HuH-7.5 (cell line): ENCODE results near the gene SRPK2.

Experiments
- DNase-seq: peaks from one replicate; pipeline ENCODE4 v3.0.0; 2011; ENCODE audit warnings: low spot score

The SRPK2 gene

DNA sequence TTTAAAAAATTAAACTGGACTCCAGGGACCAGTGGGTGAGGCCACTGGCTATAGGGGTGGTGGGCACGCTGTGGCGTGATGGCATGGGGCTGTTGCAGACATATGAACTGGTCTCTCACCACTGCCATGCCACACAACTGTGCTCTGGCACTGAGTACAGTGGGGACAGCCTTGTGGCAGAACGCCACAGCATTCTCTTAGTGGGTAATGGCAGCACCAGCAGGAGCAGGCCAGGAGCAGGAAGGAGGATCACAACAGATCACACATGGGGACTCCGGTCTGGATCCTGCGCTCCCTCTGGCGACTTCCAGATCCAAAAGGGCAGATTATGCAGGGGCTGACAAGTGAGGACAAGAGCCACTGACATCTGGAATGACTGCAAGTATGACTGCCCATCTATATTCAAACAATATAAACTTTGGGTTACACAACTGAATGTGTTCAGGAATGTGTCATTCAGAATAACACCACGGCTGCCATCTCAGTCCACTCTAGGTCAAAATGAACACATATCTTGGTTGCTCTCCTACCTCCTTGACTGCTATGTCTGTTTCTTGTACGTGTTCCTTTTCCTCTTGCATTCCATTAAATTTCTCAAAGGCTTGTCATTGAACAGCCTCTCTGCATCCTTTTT, 198.7 kb downstream of the SRPK2 start:
- no peak for DNase-seq

DNA sequence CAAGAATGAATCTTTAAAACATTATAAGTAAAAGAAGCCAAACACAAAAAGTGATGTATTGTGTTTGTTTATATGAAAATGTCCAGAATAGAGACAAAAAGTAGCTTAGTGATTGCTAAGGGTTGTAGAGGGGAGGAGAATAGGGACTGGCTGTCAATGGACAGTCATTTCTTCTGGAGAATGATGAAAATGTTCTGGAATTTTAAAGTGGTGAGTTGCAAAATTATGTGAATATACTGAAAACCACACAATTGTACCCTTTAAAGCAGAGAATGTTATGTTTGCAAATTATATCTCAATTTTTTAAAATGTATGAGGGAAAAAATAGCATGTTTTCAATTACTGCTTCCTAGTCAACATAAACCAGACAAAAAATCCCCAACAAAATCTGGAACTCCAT, 200.5 kb downstream of the SRPK2 start:
- no peak for DNase-seq

DNA sequence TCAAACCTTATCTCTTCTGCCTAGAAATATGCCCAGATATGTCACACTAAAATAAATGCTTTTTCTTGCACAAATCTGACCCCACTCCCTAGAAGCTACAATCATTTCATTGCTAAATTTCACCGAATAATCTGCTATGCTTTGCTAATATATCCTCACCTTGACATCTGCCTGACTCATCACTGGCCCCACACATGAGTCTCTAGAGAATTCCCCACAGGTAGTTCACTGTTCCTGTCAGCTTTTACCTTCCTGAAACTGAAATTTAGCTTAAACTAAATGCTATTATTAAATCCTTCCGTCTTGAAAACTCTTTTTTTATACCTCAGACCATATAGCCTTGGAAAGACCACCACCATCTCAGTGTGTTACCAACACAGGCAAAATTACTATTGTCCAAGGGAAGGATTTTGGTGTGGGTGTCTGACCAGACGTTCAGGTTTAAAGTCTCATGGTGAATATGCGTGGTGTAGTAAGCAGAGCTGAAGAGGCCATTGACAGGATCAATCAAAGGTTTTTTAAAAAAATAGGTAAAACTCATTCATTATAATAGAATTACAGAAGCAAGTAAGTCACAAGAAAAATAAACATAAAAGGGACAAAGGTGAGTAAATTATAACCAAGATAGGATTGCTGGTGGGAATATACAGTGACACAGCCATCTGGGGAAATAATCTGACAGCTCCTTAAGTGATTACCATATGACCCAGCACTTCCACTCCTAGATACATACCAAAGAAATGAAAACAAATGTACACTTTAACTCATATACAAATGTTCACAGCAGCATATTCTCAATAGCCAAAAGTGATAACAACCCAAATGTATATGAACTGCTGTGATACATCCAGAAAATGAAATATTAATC, 201.2 kb downstream of the SRPK2 start:
- DNase-seq: no peak

DNA sequence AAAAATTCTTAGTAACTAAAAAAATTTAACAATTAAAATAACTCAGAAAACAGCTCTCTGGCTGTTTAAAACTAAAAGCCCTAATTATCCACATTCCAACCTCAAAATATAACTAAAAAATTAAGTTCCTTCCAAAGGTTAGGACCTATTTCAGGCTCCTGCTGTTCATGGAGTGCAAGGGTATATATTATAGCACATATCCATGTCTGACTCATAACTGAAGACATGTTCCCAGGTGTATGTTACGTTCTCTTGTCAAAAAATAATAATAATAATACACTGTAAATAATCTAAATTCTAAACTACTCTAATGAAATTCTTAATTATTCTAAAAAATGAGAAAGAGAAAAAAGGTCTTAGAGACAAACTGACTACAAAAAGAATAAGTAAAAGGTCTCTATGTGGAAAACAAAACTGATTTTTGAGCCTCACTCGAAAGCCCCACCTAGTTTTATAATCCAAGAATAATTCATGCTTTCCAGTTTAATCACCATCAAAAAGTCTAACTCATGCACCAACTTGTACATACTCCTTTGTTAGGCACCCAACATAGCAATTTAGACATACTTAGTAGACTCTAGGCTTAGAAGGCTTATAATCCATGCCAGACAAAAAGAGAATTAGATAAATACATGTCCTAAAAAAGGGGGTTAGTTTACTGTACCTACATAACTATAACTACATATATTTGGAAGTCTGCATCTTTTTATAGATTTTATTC, 203.3 kb downstream of the SRPK2 start:
- no peak for DNase-seq

DNA sequence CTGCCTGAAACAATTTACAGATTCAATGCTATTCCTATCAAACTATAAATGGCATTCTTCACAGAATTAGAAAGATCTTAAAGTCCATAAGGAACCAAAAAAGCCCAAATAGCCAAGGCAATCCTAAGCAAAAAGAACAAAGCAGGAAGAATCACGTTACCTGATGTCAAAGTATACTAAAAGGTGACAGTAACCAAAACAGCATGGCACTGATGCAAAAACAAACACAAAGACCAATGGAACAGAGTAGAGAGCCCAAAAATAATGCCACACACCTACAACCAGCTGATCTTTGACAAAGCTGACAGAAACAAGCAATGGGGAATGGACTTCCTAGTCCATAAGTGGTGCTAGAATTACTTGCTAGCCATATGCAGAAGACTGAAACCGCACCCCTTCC, 208.7 kb downstream of the SRPK2 start:
- no peak for DNase-seq

DNA sequence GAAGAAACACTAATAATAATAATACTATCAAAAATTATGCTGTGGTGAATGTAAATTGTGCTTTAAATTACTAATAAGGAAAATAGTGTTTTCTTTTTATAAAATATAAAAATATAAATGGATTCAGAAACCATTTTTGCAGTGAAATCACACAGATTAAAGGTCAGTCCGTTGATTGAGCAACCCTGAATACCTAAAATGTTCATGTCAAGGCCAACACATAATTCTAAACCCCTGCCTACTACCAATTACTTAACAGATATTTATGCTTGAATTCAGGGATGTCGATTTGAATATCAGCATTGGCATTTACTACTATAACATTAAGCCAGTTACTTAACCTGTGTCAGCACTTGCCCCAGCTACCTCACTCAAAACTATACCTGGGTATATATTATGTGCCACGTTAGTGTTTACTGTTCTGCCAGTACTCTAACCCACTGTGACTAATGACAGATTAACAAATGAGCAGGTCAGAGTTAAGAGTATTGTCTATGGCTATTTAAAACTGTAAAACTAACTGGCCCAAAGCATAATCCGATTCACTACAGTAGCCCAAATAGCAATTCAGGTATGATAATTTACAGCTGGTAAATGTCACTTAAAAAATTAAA, 209.7 kb downstream of the SRPK2 start:
- no peak for DNase-seq

DNA sequence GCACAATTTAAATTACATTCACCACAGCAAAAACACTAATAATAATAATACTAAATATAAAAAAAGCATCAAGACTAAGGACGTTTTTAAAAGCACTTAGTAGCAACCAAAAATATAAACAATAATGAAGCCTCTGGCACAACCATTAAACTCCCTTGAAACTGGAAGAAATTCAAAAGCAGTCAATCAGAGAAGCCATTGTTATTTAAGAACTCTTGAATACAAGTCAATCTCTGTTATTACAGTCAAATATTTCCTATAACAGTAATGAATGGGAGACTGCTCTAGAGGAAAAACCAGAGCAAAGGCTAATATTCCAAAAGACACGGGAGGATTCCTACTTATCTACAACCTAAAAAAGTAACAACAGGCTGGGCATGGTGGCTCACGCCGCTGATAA, 210.5 kb downstream of the SRPK2 start:
- DNase-seq: no peak

DNA sequence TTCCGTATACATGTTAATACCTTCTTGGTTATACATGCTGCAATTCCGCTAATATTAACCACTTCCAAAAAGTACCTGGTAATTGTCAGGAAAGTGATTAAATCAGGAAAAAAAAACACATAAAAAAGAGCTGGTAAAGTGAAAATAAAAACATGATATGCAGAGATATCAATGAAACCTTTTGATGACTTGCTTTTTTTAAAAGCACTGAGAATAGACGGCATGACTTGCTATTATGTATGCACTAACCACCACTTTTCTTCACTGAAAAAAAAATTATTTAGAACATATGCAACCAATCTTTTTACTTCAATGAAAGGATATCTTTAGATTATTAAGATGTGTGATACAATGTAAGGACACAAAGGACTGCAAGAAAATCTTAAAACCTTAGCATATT, 211.7 kb downstream of the SRPK2 start:
- no peak for DNase-seq

DNA sequence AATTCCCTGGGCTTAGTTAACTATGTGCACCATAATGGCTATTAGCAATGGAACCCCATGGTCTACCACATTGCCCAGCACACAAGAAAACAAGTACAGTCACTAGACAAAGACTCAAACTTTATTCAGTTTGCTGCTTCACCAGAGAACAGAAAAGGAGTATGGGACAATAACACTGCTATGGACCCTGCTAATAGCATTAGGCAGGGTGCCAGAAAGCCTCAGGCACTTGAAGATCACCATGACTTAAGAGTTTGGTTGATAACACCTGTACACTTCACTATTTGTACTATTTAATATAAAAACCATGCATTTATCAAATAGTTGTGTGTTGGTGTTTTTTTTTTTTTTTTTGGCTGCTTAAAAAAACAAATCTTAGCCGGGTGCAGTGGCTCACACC, 215.1 kb downstream of the SRPK2 start:
- DNase-seq: no peak

DNA sequence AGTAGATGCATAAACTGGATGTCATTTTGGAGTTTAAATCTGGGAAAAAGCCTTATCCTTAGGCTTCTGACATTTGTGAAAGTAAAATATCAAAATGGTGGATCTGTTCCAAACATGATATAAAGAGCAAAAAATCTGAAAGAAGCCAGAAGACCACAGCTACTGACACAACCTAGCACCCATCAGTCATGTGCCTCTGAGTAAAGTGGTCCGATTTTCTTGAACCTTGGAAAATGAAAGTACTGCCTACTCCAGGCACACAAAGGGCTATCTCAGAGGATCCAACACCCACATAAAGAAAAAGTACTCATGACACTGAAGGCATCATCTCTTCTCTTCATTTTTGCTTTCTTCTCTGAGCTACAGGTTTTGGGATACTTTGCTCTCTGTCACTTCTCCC, 224.0 kb downstream of the SRPK2 start:
- no peak for DNase-seq

DNA sequence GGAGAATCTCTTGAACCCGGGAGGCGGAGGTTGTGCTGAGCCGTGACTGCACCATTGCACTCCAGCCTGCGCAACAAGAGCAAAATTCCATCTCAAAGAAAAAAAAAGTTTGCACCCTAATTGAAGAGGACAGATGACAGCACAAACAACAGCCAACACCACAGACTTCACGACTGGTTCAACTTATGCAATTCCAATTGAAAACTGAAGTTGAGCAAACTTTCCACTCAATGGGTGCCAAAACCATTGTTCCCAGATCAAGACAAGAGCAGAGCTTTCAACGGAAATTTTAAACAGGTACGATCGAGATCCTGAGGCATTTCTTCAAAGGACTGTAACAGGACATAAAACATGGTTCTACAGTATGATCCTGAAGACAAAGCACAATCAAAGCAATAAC, 225.0 kb downstream of the SRPK2 start:
- DNase-seq: no peak

DNA sequence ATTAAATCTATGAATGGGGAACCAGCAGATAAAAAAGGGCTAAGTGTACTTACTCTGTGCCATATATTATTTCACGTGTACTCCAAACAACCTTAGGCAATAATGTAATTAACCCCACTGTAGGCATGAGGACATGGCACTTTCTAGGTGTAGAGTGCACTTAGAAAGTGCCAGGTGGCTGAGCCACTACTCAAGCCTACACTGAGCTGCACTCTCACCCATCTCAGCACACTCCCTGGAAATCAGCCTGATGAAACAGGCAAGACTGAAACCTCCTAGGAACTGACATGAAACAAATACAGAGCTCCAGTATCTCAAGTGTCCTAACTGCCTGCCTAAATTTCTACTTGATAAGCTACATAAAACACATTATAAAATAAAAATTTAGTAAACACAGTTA, 227.4 kb downstream of the SRPK2 start:
- DNase-seq: no peak

DNA sequence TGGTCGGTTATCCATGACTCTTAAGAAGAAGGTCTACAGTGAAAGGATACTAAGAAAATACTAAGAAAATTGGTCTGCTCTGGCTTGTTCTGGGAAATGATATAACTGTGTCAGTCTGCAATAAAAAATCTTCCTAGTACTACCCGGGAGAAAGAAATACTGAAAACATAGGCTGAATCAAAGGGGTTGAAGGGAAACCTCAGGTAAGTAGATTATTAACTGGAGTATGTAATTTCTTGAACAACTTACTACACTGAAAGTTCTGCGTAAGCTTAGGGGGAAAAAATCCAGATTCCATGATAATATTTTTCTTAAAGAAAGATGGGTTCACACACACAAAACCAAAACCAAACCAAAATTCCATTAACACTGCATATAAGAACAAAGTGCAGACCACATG, 231.4 kb downstream of the SRPK2 start:
- DNase-seq: no peak

DNA sequence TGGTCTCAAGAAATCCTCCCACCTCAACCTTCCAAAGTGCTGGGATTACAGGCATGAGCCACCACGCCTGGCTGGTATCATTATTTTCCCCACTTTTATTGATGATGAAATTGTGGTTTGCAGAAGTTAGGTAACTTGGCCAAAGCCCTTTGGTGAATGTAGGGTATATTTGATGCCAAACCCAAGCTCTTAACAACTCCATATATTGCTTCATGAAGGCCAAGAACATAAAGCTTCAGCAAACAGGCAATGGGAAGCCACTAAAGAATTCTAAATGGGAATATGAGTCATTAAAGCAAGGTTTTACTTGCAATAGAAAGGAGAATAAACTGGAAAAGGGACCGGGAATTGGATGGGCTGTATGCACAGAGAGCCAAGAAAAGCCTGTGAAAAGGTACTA, 232.0 kb downstream of the SRPK2 start:
- no peak for DNase-seq

DNA sequence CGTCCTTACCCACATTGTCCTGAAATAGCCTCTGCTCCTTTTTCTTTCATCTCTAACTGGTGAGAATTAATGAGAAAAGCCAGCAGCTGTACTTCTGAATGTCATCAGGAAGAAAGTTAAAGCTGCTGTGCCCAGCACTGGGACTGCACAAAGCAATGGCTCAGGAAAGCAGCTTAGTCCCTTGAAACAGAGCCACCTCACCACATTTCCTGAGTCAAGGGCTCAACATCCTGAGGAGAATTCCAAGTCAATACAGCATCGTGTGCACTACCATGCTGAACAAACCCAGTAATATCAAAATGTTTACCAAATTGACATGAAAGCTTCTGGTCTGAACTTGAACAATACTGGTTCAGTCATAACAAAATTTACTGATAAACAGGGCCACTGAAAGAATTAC, 234.6 kb downstream of the SRPK2 start:
- DNase-seq: no peak

DNA sequence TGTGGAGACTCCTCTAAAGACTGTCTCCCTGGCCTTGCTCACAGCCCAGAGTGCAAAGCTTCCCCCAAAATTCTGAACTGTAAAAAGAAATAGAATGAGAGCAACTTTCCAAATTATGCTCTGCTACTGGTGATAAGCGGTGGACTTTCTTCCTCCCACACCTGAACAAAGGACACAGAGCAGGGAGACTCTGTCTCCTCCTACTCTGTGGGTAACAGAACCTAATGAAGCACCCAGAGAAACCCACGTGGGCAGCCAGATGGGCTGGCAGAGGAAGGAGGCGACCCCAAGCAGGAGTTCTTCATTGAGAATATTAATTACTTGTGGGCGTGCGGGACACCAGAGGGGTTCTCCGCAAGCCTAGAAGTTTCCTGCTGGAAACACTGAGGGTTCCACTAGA, 235.2 kb downstream of the SRPK2 start:
- DNase-seq: no peak

DNA sequence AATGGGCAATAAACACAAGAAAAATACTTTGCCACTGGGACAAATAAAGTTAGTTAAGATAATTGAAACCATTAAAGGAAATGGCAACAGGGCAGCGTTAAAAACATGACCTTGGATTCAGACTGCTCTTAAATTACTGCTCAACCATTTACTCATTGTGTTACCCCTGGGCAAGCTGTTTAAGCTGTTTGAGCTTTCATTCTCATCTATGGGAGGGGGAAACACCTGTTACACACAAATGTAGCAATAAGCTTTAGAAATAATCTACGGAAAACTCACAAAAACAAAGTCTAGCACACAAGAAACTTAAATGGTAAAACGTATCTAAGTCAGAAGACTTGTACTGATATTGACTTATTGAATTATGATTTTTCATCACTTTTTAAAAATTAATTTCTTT, 237.6 kb downstream of the SRPK2 start:
- DNase-seq: no peak

DNA sequence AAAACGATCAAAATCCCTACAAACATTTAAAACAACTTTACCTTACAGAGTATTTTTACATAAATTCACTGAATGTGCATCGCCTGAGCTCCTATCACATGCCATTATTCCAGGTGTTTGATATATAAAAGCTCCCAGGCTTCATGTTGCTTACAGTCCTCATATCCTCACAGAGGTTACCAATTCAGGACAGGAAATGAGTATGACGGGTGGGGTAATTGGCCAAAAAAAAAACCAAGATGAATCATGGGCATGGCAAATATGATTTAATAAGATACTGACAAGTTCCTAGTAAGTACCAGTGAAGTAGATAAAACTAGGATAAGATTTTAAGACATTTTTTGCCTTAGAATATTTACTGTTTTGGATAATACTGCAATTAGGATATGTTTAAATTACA, 238.9 kb downstream of the SRPK2 start:
- no peak for DNase-seq

DNA sequence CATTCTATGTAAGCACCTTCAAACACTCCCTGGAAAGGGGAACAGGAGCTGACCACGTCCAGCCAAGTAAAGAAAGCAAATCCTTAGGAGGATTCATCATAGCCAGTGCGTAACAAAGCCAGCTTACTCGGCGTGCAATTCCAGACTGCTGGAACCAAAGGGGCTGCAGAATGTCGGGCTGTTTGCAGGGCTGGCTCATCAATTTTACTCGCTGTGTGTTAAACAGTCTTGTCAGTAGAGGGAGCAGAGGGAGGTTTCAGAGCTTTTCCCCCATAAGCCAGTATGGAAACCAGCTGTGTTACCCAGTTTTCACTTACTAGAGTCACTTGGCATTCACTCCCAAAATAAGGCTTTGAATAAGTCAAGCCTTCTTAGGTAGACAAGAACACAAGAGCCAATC, 247.7 kb downstream of the SRPK2 start:
- DNase-seq: peak; percentile 44

DNA sequence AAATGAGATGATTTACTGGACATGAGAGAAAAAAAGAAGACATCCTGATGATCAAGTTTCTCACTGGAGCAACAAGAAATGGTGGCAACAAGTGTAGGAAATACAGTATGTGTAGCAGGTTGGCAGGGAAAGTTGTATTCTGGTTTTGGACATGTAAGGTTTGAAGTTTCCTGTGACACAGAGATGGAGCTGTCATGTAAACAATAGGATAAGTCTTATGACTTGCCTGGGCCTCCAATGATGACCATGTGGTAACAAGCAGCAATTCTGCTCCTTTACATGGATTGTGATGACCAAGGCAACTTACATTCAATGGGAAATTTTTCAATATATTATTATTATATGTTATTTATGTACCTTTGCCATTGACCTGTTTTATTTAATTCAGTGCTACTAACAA, 249.3 kb downstream of the SRPK2 start:
- no peak for DNase-seq

DNA sequence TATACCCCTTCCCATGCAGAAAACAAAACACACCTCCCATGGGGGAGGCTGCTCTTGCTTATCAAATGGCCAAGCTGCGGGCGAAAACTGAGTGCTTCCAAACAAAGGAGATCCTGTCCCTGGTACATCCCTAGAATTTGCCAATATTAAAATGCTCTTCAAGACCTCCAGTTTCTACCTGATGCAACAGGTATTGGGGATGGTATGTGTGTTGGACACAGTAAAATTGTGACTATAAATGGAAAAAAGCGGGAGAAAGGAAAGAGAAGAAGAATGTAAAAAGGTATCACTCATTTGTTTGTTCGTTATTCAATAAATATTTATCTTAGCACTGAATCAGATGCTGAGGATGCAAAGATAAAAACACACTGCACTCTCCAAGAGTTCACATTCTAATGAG, 250.8 kb downstream of the SRPK2 start:
- DNase-seq: no peak

DNA sequence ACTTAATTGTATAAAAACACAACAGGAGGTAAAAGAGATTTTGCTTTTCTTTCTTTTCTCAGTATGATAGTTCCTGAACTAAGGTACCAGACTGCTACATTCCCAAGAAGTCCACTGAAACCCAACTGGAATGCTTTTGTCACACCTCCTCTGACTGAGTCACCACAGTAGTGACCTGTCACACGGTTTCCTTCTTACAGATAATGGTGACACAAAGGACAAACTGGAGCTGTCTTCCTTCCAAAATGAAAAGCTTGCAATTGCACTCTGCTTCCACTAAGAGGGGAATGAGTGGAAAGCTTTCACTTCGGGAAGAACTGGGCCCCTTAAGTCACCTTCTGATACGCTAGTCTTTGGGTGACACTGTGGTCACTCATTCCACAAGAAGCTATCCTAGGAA, 252.5 kb downstream of the SRPK2 start:
- DNase-seq: no peak
